Esophagus muscularis mucosa (tissue), 3 donors: ENCODE measurements around the gene CTH.
"Not testable (repeated sequence)": the region's sequence is repeated elsewhere in the genome, so short reads cannot be mapped to it uniquely, and the experiment has no call there.

Experiments used
- CTCF ChIP-seq, 3 experiments: fragments of 200-600 bp in 2 of 3; fragments of 450-650 bp in 1 of 3; sonication (generic) in 2 of 3; IDR thresholded peaks; one replicate each; pipeline ENCODE4 v1.5.1; 2017 to 2019; ENCODE audit warnings: antibody characterized with exemption in 3 of 3, mild to moderate bottlenecking in 2 of 3, moderate library complexity in 1 of 3
- EP300 ChIP-seq: sonication (generic); formaldehyde crosslinking; IDR thresholded peaks from one replicate; pipeline ENCODE4 v1.6.1; 2017; ENCODE audit warnings: antibody characterized with exemption

GRCh38 chr1:70366997-70367396 is 44.1 kb upstream of the CTH start:
- TF ChIP-seq EP300; CTCF (IDR thresholded peaks at IDR 0.05): not testable (repeated sequence)
